Nephron (organoid): ENCODE data around the gene MTA3.

Experiments
- H3K27ac Mint-ChIP-seq, 3 experiments: 2 replicates each; pipeline ENCODE4 v1.8.0; 2020; ENCODE audit warnings: mixed read lengths in 3 of 3, mild to moderate bottlenecking in 2 of 3, moderate library complexity in 1 of 3
- H3K27me3 Mint-ChIP-seq: 2 replicates; pipeline ENCODE4 v1.8.0; 2021; ENCODE audit warnings: low read depth, mild to moderate bottlenecking, moderate library complexity, mixed read lengths
- H3K36me3 Mint-ChIP-seq: 2 replicates; pipeline ENCODE4 v1.8.0; 2020; ENCODE audit warnings: low read depth, mixed read lengths
- H3K4me1 Mint-ChIP-seq: 2 replicates; pipeline ENCODE4 v1.8.0; 2020; ENCODE audit warnings: mixed read lengths
- H3K4me3 Mint-ChIP-seq, 3 experiments: 2 replicates each; pipeline ENCODE4 v1.8.0; 2020; ENCODE audit warnings: mild to moderate bottlenecking in 3 of 3, mixed read lengths in 3 of 3, moderate library complexity in 2 of 3
- H3K9me3 Mint-ChIP-seq: 2 replicates; pipeline ENCODE4 v1.8.0; 2020; ENCODE audit warnings: mixed read lengths
- CTCF ChIP-seq, 3 experiments: fragments of 200-600 bp; sonication (generic); IDR thresholded peaks; one replicate each; pipeline ENCODE4 v1.5.0; 2021; ENCODE audit warnings: antibody characterized with exemption in 3 of 3; ENCODE audit not compliant: unreplicated experiment in 3 of 3

MTA3 gene

GRCh38 chr2:42781181-42781580 lies 212.7 kb downstream of the MTA3 start:
- TF ChIP-seq CTCF (IDR thresholded peaks at IDR 0.05; ENCODE audit: unreplicated experiment in 3 of 3): no peak
- peaks cover 18% of the 10 kb centered on the region for H3K9me3 Mint-ChIP-seq
- no peak overlapping the region for H3K4me3 Mint-ChIP-seq
- H3K36me3 Mint-ChIP-seq: peaks cover 60% of the 10 kb centered on the region
- H3K4me1 Mint-ChIP-seq: peaks cover 7% of the 10 kb centered on the region
- H3K27ac Mint-ChIP-seq: no peak overlapping the region
- H3K27me3 Mint-ChIP-seq: no peaks in the 10 kb centered on the region

- TF ChIP-seq CTCF (IDR thresholded peaks at IDR 0.05; ENCODE audit: unreplicated experiment in 3 of 3): no peak
- H3K4me1 Mint-ChIP-seq: peaks cover 17% of the 10 kb centered on the region
These were observed 215.1 kb downstream of the MTA3 start for GRCh38 chr2:42783511-42783910.

GRCh38 chr2:42784204-42784880 lies 215.9 kb downstream of the MTA3 start:
- no peaks in the 10 kb centered on the region for H3K27me3 Mint-ChIP-seq
- TF ChIP-seq CTCF (IDR thresholded peaks at IDR 0.05; ENCODE audit: unreplicated experiment in 3 of 3): no peak
- H3K36me3 Mint-ChIP-seq: peaks cover 37% of the 10 kb centered on the region
- H3K27ac Mint-ChIP-seq: no peak overlapping the region
- H3K4me3 Mint-ChIP-seq: no peak overlapping the region
- H3K4me1 Mint-ChIP-seq: peaks cover 22% of the 10 kb centered on the region
- H3K9me3 Mint-ChIP-seq: peaks cover 12% of the 10 kb centered on the region

More at GRCh38 chr2:42783511-42783910, 215.1 kb downstream of the MTA3 start:
- Mint-ChIP-seq H3K9me3 (peaks cover 12% of the 10 kb centered on the region), H3K36me3 (peaks cover 44% of the 10 kb centered on the region), H3K4me3 (no peak overlapping the region), H3K27me3 (no peaks in the 10 kb centered on the region), H3K27ac (no peak overlapping the region)

GRCh38 chr2:42786561-42787345 lies 218.3 kb downstream of the MTA3 start:
- H3K36me3 Mint-ChIP-seq: peaks cover 21% of the 10 kb centered on the region
- TF ChIP-seq CTCF (IDR thresholded peaks at IDR 0.05; ENCODE audit: unreplicated experiment in 3 of 3): no peak
- H3K27me3 Mint-ChIP-seq: peaks cover 8% of the 10 kb centered on the region
- H3K4me1 Mint-ChIP-seq: peaks cover 40% of the 10 kb centered on the region
- H3K4me3 Mint-ChIP-seq: peak overlapping the region in 1 of 3 experiments; percentile 72
- peak overlapping the region; percentile 87 to 94 (median 90) for H3K27ac Mint-ChIP-seq
- H3K9me3 Mint-ChIP-seq: peaks cover 8% of the 10 kb centered on the region

- no peak for TF ChIP-seq CTCF (IDR thresholded peaks at IDR 0.05; ENCODE audit: unreplicated experiment in 3 of 3)
- H3K9me3 Mint-ChIP-seq: peaks cover 4% of the 10 kb centered on the region
- peaks cover 14% of the 10 kb centered on the region for H3K36me3 Mint-ChIP-seq
- peak overlapping the region in 2 of 3 experiments; percentile 16 to 52 for H3K27ac Mint-ChIP-seq
- peaks cover 45% of the 10 kb centered on the region for H3K4me1 Mint-ChIP-seq
- no peak overlapping the region for H3K4me3 Mint-ChIP-seq
- H3K27me3 Mint-ChIP-seq: peaks cover 8% of the 10 kb centered on the region
These were observed 219.0 kb downstream of the MTA3 start for GRCh38 chr2:42787424-42787787.
